WI38 (cell line): ENCODE results near the gene PSMG4.

Source experiments
- H3K4me3 ChIP-seq: 2 replicates; pipeline ENCODE4 v1.5.1; 2011; ENCODE audit warnings: low read depth, mild to moderate bottlenecking, control low read depth, low read length
- CTCF ChIP-seq: IDR thresholded peaks from 2 replicates; pipeline ENCODE4 v1.5.1; 2012; ENCODE audit warnings: low read depth, mild to moderate bottlenecking, control low read depth, low read length

Gene PSMG4

DNA sequence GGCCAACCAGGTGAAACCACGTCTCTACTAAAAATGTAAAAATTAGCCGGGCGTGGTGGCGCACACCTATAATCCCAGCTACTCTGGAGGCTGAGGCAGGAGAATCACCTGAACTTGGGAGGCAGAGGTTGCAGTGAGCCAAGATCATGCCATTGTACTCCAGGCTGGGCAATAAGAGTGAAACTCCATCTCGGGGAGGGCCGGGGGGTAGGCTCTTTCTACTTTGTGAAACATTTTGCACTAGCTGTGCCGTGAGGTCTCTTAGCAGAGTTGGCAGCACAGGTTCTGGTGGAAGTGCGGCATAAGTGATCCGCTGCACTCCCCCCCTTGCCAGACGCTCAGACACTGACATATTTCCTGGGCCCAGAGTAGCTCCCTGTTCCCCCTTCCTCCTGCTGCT, 24.5 kb downstream of the PSMG4 start:
- no peak for TF ChIP-seq CTCF
- no peak overlapping the region for H3K4me3 ChIP-seq

GRCh38 chr6:3283641-3284435, 25.1 kb downstream of the PSMG4 start:
- TF ChIP-seq CTCF, result no peak

GRCh38 chr6:3284436-3284876, 25.7 kb downstream of the PSMG4 start:
- no peak for TF ChIP-seq CTCF
- H3K4me3 ChIP-seq, result no peak overlapping the region

More at GRCh38 chr6:3283641-3284435, 25.1 kb downstream of the PSMG4 start:
- H3K4me3 ChIP-seq, result no peak overlapping the region

DNA sequence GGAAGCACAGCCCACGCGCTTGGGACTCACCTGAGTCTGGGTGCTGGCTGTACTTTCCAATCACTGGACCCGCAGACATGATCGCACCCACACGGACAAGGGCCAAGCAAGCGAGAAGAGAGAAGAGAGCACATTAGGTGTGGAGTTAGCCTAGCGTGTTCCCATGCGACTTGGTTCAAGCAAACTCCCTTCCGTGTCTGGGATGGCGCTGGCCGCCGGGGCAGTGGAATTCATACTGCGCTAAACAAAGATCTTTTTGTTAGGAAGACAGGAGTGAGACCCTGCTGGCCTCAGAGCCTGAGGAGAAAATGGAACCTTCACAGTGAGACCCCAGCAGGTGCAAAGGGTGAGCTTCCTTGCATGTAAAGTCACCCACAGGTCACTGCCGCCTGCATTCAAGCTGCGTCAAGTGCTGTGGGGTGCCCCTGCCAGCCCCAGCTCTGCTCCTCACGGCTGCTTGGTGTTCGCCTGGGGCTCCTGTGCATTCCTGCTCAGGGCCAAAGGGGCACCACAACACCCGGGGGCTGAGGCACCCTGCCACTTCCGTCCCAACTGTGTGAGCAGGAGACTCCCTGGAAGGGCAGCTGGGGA, 26.4 kb downstream of the PSMG4 start:
- H3K4me3 ChIP-seq, result no peak overlapping the region
- TF ChIP-seq CTCF, result no peak

- no peak for TF ChIP-seq CTCF
These were observed 27.0 kb downstream of the PSMG4 start for GRCh38 chr6:3285732-3286131.

DNA sequence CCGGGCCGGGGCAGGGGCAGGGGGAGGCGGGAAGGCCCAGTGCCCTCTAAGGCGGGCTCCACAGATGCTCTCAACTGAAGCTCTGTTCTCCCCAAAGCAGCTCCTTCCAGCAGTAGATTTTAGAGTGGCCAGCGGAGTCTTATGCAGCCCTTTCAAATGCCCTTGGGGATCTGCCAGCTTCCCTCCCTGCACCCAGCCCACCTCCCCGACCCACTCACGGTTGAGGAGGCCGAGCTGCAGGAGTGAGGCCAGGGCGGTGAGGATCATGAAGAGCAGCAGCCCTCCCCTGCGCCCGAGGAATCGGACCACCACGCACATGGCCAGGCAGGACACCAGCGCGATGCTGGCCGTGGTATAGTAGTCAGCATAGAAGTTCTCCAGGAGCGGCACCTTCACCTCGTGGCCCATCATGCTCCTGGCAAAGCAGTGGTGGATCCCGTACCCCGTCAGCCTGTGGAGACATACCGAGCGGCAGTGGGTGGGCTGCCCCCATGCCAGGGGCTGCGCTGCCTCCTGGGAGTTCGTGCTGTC, 28.0 kb downstream of the PSMG4 start:
- no peak overlapping the region for H3K4me3 ChIP-seq

More at GRCh38 chr6:3285732-3286131, 27.0 kb downstream of the PSMG4 start:
- no peak overlapping the region for H3K4me3 ChIP-seq

More for the DNA sequence above, 28.0 kb downstream of the PSMG4 start:
- no peak for TF ChIP-seq CTCF
